HG02623 (cell line): Measurements from ENCODE around the gene ANKRD22.
"Not testable (repeated sequence)": the region's sequence is repeated elsewhere in the genome, so short reads cannot be mapped to it uniquely, and the experiment has no call there.

Experiments
- ATAC-seq: cut with Tn5 transposase; IDR thresholded peaks from one replicate; pipeline ENCODE4 v1.9.1; 2021; ENCODE audit warnings: moderate library complexity; ENCODE audit not compliant: unreplicated experiment

The ANKRD22 gene

DNA sequence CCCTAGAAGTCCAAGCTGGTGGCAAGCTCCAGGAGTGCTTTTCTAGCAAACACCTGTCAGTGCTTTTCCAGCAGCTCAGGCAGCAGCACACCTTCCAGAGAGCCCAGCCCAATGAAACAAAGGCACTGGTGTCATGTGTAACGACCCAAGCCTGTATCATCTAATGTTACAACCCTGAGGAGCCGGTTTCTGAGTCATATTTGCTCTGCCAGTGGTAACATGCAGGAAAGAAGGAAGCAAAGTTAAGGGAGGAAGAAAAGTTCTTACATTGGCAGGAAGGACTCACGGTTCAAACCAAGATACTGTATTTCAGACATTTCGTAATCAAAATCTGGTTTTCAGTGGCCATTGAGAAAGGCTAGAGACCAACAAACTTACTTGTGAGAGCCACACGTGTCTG, at the start of gene ANKRD22:
TSS of gene ANKRD22 (minus strand) at position 139 of the 400 bp plus-strand sequence. CDS start 237 bp downstream, outside the sequence.
- ATAC-seq = no peak

DNA sequence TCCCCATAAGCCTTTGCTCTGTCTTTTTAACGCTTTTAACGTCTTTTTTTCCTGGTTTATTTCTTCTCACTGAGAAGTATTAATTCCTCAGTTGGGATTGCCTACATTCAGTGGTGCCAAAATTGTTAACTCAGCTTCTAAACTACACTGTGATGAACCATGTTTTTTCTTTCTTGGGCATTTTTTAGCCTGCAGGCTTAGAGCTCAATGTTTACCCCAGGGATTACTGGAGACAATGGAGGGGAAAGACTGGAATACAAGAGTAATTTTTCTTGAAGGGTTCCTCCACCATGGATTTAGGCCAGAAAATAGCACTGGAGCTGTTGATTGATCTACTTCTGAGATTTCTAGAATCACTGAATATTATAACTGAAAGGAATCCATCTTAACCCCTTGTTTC, 48.2 kb upstream of the ANKRD22 start:
- no peak for ATAC-seq

DNA sequence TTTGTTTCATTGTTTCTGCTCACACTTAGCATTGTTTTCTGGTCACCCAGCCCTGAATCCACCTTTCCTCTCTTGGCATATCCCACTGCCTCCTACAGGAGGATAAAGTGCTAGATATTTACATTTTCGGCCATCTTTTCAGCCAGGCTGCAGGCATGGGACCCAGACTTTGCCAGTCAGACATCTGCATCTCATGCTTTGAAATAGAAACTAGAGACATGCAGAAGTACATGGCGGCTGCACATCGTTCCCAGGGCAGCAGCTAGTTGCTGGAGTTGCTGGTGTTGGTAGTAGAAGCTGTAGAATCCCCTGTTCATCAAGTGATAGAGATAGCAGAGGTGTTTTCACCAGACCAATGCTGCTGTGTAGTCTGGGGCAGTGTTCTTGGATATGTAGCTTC, 47.1 kb upstream of the ANKRD22 start:
- no peak for ATAC-seq

- ATAC-seq = no peak
Measured at GRCh38 chr10:88896994-88897853, 45.6 kb upstream of the ANKRD22 start.

DNA sequence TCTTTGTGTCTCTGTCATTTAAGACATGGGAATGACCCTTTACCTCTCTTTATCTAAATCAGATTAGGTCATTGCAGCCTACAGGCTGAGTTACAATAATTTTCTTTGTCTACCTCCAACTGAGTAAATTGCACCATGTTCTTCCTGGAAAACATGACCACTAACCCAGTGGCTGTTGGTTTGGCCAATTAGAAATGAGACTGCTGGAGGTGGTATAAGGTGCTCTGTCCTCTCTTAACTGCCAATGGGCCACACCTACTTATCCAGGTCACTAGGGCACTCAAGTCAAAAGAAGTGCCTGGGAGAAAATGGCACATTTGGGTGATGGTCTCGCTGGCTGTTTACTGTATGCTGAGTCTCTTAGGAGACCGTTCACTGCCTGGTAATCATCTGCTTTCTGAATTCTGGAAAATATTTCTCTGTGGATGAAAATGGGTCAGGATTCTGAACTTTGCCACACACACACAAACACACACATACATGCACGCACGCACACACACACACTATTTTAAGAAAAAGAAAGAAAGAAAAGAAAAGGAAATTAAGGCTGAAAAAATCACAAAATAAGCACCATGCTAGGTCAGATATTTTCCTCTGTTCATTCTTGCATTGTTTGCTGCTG, 44.8 kb upstream of the ANKRD22 start:
- ATAC-seq = no peak

DNA sequence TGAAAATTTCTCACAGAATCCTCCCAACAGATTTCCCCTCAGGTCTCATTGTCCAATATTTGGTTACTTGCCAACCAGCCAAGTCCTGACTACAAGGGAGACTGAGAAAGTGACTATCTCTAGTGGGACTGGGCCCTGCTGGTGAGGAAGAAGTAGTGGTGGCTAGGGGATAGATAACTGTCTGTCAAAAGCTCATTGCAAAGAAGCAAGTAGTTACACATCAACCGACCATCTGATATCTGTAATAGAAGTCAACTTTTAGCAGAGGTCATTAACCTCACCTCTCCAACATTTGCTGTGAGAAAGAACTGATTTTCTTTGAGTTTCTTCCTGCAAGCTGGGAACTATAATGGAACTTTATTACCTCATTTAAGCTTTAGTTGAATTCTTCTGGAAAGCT, 43.6 kb upstream of the ANKRD22 start:
- no peak for ATAC-seq

- no peak for ATAC-seq
Measured at GRCh38 chr10:88893611-88894010, 42.0 kb upstream of the ANKRD22 start.

DNA sequence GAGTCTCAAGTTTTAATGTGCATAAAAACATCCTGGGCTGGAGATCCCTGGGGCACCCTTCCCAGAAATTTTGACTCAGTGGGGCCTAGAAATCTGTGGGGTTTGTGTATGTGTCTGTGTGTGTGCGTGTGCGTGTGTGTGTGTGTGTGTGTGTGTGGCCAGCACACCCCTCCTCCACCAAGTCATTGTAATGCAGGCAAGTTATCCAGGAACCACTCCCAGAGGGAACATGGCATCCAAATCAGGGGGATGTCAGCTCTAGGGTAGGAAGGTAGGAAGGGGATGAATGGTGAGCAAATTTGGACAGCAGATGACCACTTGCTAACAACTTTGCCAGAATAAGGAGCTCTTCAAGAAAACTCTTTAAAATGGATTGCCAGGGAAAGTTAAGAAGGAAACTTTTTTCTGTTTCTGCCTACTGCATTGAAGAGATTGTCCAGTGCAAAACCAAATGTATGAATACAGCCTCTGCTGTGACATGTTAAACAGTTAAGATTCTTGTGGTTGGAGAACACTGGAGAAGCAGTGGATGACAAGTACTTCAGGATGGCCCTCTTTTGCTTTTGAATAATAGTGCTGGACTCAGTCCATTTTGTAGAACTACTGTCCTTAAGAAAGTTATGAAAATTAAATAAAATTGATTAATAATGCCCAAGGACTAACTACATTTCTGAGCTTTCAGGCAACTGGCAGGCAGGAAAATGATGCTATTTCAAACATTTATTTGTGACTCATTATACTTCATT, 40.8 kb upstream of the ANKRD22 start:
- no peak for ATAC-seq

DNA sequence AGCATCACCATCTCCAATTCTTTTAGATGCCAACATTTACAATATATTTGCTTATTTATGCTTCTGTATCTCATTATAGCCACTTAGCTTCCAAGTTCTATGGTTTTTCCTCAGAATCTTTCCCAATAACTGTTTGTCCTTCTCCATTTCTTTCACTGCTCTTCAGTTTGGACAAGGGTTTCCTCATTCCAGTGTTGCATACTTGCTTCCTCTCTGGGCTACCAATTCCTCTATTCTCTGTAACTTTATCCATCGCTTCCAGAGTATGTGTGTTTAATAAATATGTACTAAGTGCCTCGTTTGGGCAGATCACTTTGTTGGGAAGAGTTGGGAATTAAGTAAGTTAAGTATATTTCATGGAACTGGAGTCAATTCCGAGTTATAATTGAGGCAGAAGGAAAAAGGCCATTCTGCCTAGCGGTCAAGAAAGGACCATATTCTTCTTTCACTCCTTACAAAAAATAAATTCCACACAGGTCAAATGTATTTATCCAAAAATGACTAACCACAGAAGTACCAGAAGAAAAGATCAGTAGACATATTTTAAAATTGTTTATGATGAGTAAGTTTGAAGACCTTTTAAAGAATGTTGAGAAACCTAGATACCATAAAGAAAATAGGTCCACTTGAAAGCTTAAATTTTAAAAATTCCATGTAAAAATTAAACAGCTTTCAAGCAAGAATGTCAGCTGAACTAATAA, 39.2 kb upstream of the ANKRD22 start:
- no peak for ATAC-seq

- ATAC-seq = peak; percentile 80
Measured at GRCh38 chr10:88889559-88890337, 38.1 kb upstream of the ANKRD22 start.

DNA sequence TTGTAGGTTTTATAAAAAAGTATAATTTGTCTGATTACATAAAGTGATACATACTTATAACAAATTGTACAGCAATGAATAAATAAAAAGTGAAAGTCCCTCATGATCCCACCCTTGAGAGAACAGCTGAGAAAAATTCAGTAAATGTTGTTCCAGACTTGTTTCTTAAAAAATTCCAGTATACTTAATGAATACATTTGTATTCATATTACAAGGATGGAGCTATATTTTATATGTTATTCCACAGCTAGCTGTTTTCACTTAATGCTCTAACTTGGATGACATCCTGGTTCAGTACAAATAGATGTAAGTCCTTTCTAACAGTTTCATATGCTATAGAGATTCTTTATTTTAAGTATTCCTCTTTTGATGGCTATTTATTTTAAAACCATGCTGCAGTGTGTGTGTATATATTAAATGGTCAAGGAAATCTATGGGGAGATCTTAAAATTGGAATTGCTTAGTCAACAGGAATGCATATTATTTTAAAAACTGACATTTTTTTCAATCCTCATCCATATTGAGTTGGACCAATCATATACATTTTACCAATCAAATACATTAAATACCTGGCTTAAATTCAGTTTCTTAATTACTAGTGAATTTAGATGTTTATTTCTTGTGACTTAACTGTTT, 37.3 kb upstream of the ANKRD22 start:
- ATAC-seq = no peak

- ATAC-seq = peak; percentile 56
Measured at GRCh38 chr10:88886557-88886956, 34.9 kb upstream of the ANKRD22 start.

DNA sequence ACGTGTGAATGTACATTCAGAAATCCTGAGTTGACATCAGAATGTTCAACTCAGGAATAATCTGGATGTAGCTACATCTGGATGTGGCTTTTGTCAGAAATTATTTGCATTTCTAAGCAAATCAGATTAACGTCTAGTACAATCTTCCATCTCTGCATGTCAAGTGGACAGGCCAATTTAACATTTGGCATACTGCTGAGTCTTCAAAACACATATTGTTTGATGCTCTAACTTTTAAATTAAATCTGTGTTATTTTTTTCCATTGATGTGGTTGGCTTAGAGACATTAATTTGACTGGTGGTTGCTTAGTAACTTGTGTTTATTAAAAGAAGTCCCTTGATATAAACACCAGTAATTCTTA, 31.8 kb upstream of the ANKRD22 start:
- no peak for ATAC-seq

- ATAC-seq = not testable (repeated sequence)
Measured at GRCh38 chr10:88882646-88883447, 31.2 kb upstream of the ANKRD22 start.

- no peak for ATAC-seq
Measured at GRCh38 chr10:88881922-88882645, 30.4 kb upstream of the ANKRD22 start.

DNA sequence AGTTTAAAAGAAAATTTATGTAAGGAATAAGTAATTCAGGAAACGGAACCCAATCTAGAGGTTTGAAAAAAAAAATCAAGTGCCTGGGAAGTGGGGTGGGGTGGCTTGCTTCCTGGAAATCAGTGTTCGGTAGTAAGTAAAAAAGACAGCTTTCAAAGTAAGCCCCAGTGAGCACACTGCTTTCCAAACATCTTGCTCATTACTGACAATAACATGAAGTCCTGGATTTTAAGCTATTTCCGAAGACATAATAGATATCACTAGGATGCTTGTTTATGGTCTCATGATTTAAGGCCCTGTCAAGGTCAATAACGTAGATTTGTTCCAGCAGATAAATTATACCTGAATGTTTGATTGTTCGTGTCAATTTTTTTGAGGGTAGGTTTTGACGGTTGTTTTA, 29.7 kb upstream of the ANKRD22 start:
- no peak for ATAC-seq

GRCh38 chr10:88880282-88881076, 28.8 kb upstream of the ANKRD22 start:
- ATAC-seq = peak; percentile 60
